Uterus (tissue), 2 donors: ENCODE measurements around the gene ART1.
"Not testable (repeated sequence)": the region's sequence is repeated elsewhere in the genome, so short reads cannot be mapped to it uniquely, and the experiment has no call there.

ENCODE experiments used
- POLR2A ChIP-seq, 2 donors: fragments of 450-650 bp; IDR thresholded peaks; one replicate each; pipeline ENCODE4 v1.6.1; 2016; ENCODE audit warnings: antibody characterized with exemption in 2 of 2, mild to moderate bottlenecking in 1 of 2, moderate library complexity in 1 of 2
- TF ChIP-seq, protein P1 (sequence below), 4 experiments: fragments of 200-600 bp in 2 of 4; fragments of 450-650 bp in 2 of 4; sonication (generic) in 2 of 4; IDR thresholded peaks; one replicate each; pipeline ENCODE4 v1.5.1; 2016 to 2019; ENCODE audit warnings: antibody characterized with exemption in 4 of 4, mild to moderate bottlenecking in 2 of 4, moderate library complexity in 1 of 4

DNA sequence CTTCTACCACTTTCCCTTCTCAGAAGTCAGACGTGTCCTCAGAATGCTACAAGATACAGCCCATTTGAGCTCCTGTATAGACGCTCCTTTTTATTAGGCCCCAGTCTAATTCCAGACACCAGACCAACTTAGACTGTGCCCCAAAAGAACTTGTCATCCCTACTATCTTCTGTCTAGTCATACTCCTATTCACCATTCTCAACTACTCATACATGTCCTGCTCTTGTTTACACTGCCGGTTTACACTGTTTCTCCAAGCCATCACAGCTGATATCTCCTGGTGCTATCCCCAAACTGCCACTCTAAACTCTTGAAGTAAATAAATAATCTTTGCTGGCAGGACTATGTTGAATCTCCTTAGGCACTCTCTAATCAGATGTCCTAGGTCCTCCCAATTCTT is 7.6 kb downstream of the ART1 start:
- TF ChIP-seq, protein P1, sequence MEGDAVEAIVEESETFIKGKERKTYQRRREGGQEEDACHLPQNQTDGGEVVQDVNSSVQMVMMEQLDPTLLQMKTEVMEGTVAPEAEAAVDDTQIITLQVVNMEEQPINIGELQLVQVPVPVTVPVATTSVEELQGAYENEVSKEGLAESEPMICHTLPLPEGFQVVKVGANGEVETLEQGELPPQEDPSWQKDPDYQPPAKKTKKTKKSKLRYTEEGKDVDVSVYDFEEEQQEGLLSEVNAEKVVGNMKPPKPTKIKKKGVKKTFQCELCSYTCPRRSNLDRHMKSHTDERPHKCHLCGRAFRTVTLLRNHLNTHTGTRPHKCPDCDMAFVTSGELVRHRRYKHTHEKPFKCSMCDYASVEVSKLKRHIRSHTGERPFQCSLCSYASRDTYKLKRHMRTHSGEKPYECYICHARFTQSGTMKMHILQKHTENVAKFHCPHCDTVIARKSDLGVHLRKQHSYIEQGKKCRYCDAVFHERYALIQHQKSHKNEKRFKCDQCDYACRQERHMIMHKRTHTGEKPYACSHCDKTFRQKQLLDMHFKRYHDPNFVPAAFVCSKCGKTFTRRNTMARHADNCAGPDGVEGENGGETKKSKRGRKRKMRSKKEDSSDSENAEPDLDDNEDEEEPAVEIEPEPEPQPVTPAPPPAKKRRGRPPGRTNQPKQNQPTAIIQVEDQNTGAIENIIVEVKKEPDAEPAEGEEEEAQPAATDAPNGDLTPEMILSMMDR (IDR thresholded peaks at IDR 0.05) = not testable (repeated sequence)
- TF ChIP-seq POLR2A (IDR thresholded peaks at IDR 0.05) = not testable (repeated sequence)
